GM12878 (cell line): ENCODE measurements around the gene DNMT3A. TPM values are rescaled to one million over a fixed set of nuclear protein-coding genes. Genes with fewer than 3 reads are reported as not detected.

ENCODE experiments used
- ATAC-seq: fragments of 200-7000 bp; cut with Tn5 transposase; 3 replicates; pipeline ENCODE4 v1.9.1; 2020; ENCODE audit warnings: mild to moderate bottlenecking, moderate library complexity
- BruUV-seq: library from RNA; stranded (reverse); fragments of 400-500 nt; replicated peaks from 2 replicates; lab custom pipeline; 2021; lab: Mats Ljungman, UMichigan
- CTCF ChIA-PET: fragments of 300-600 bp; sonication (Branson Sonifier 250); formaldehyde crosslinking; extraction: SDS; loops from one replicate; lab custom pipeline; 2021; ENCODE audit warnings: inconsistent platforms; lab: Yijun Ruan, JAX
- POLR2A ChIA-PET: fragments of 350-600 bp; formaldehyde crosslinking; extraction: SDS; loops from one replicate; lab custom pipeline; 2021; ENCODE audit warnings: inconsistent platforms; lab: Charles Lee
- RAD21 ChIA-PET: fragments of 300-600 bp; sonication (Branson Sonifier 250); formaldehyde crosslinking; loops from one replicate; lab custom pipeline; 2023; ENCODE audit warnings: antibody characterized with exemption; ENCODE audit not compliant: unreplicated experiment; lab: Charles Lee
- SMC1A ChIA-PET: fragments of 300-600 bp; sonication (Branson Sonifier 250); formaldehyde crosslinking; loops from one replicate; lab custom pipeline; 2023; ENCODE audit not compliant: unreplicated experiment, uncharacterized antibody; lab: Charles Lee
- DNase-seq: peaks from one replicate; pipeline ENCODE4 v3.0.0-alpha.2; 2011; ENCODE audit warnings: low read depth, low spot score
- FAIRE-seq: peaks from 3 replicates; lab custom pipeline; 2011; peaks lifted over from hg19 to GRCh38; lab: Jason Lieb, UNC
- H2AFZ ChIP-seq: 2 replicates; pipeline ENCODE4 v1.6.0; 2011; ENCODE audit warnings: low read depth, low read length, control low read depth; ENCODE audit not compliant: control insufficient read depth
- H3K27ac ChIP-seq: 2 replicates; pipeline ENCODE4 v1.5.1; 2011; ENCODE audit warnings: control low read depth; ENCODE audit not compliant: control insufficient read depth, insufficient read depth
- H3K27me3 ChIP-seq, 2 experiments: replicated peaks in 1 of 2; 2 replicates each; pipeline versions ENCODE4 v1.6.0 to v1.6.1; 2011; ENCODE audit warnings: low read length in 1 of 2; ENCODE audit not compliant: control insufficient read depth in 2 of 2, insufficient read depth in 2 of 2
- H3K36me3 ChIP-seq, 2 experiments: 2 replicates each; pipeline ENCODE4 v1.5.1; 2011; ENCODE audit warnings: low read length in 1 of 2; ENCODE audit not compliant: control insufficient read depth in 2 of 2, insufficient read depth in 2 of 2
- H3K4me1 ChIP-seq: 2 replicates; pipeline ENCODE4 v1.6.1; 2011; ENCODE audit warnings: mild to moderate bottlenecking, low read length, moderate library complexity, mixed read lengths; ENCODE audit not compliant: control insufficient read depth, insufficient read depth
- H3K4me2 ChIP-seq: 2 replicates; pipeline ENCODE4 v1.6.0; 2011; ENCODE audit warnings: control low read depth; ENCODE audit not compliant: control insufficient read depth, insufficient read depth
- H3K4me3 ChIP-seq: fragments of 200-600 bp; sonication (generic); 2 replicates; pipeline ENCODE4 v1.5.1; 2016
- H3K79me2 ChIP-seq: 2 replicates; pipeline ENCODE4 v1.6.0; 2011; ENCODE audit warnings: low read length; ENCODE audit not compliant: control insufficient read depth, insufficient read depth
- H3K9ac ChIP-seq: 2 replicates; pipeline ENCODE4 v1.8.0; 2011; ENCODE audit warnings: low read length, control low read depth, mixed read lengths; ENCODE audit not compliant: control insufficient read depth, insufficient read depth
- H3K9me3 ChIP-seq: replicated peaks from 3 replicates; pipeline ENCODE4 v1.5.1; 2011; ENCODE audit warnings: mild to moderate bottlenecking, low read length; ENCODE audit not compliant: control insufficient read depth, insufficient read depth
- H4K20me1 ChIP-seq: 2 replicates; pipeline ENCODE4 v1.6.0; 2011; ENCODE audit not compliant: control insufficient read depth, insufficient read depth
- CEBPB ChIP-seq, 2 experiments: fragments of 150-350 bp in 1 of 2; IDR thresholded peaks; 2 replicates each; pipeline ENCODE4 v1.6.1; 2012 to 2014; ENCODE audit warnings: low read depth in 2 of 2, low read length in 2 of 2, borderline replicate concordance in 1 of 2, inconsistent platforms in 1 of 2
- E2F4 ChIP-seq: IDR thresholded peaks from 2 replicates; pipeline ENCODE4 v1.6.1; 2012; ENCODE audit warnings: low read depth, low read length, improper control_type of control experiment
- EGR1 ChIP-seq, 2 experiments: IDR thresholded peaks; 1 replicate in 1 of 2; 2 replicates in 1 of 2; pipeline ENCODE4 v1.6.1; 2011 to 2012; ENCODE audit warnings: low read depth in 2 of 2, low read length in 2 of 2, borderline replicate concordance in 1 of 2, mild to moderate bottlenecking in 1 of 2, moderate library complexity in 1 of 2
- GATAD2B ChIP-seq: fragments of 450-650 bp; conservative IDR thresholded peaks from 2 replicates; pipeline ENCODE4 v1.6.1; 2017; ENCODE audit warnings: low read depth, mild to moderate bottlenecking, moderate library complexity
- HDGF ChIP-seq: fragments of 450-650 bp; IDR thresholded peaks from 2 replicates; pipeline ENCODE4 v1.6.1; 2016; ENCODE audit warnings: antibody characterized with exemption
- IKZF1 ChIP-seq: fragments of 450-650 bp; conservative IDR thresholded peaks from 2 replicates; pipeline ENCODE4 v1.6.1; 2017; ENCODE audit warnings: antibody characterized with exemption, mild to moderate bottlenecking
- IRF3 ChIP-seq: fragments of 450-650 bp; IDR thresholded peaks from 2 replicates; pipeline ENCODE4 v1.6.1; 2014; ENCODE audit warnings: mild to moderate bottlenecking
- IRF5 ChIP-seq: fragments of 450-650 bp; IDR thresholded peaks from 2 replicates; pipeline ENCODE4 v1.6.1; 2017; ENCODE audit warnings: borderline replicate concordance
- MEF2A ChIP-seq: IDR thresholded peaks from 2 replicates; pipeline ENCODE4 v1.6.1; 2011; ENCODE audit warnings: low read depth, mild to moderate bottlenecking, low read length, moderate library complexity; ENCODE audit not compliant: insufficient read depth
- MEF2B ChIP-seq: fragments of 450-650 bp; IDR thresholded peaks from 2 replicates; pipeline ENCODE4 v1.6.1; 2018; ENCODE audit warnings: mild to moderate bottlenecking, moderate library complexity; ENCODE audit not compliant: partially characterized antibody, poor library complexity, severe bottlenecking
- MYB ChIP-seq: fragments of 150-350 bp; IDR thresholded peaks from 2 replicates; pipeline ENCODE4 v1.6.1; 2014; ENCODE audit warnings: mild to moderate bottlenecking, low read depth, low read length, borderline replicate concordance
- MYC ChIP-seq: IDR thresholded peaks from 2 replicates; pipeline ENCODE4 v1.6.1; 2011; ENCODE audit warnings: mild to moderate bottlenecking, low read length, moderate library complexity, inconsistent platforms; ENCODE audit not compliant: insufficient read depth, insufficient replicate concordance, insufficient read length, severe bottlenecking
- NFYA ChIP-seq: IDR thresholded peaks from 2 replicates; pipeline ENCODE4 v1.6.1; 2011; ENCODE audit warnings: low read depth, mild to moderate bottlenecking, low read length, improper control_type of control experiment, borderline replicate concordance
- POLR2A ChIP-seq: IDR thresholded peaks from 2 replicates; pipeline ENCODE4 v1.6.1; 2011; ENCODE audit warnings: low read depth, mild to moderate bottlenecking, low read length
- POLR2AphosphoS2 ChIP-seq: IDR thresholded peaks from 2 replicates; pipeline ENCODE4 v1.6.1; 2011; ENCODE audit warnings: low read depth, mild to moderate bottlenecking, low read length, improper control_type of control experiment, moderate library complexity
- SMC3 ChIP-seq: IDR thresholded peaks from 2 replicates; pipeline ENCODE4 v1.6.1; 2011; ENCODE audit warnings: low read length, improper control_type of control experiment, borderline replicate concordance
- TAF1 ChIP-seq: IDR thresholded peaks from 2 replicates; pipeline ENCODE4 v1.6.1; 2011; ENCODE audit warnings: mild to moderate bottlenecking, low read depth, low read length, borderline replicate concordance
- TCF3 ChIP-seq: IDR thresholded peaks from 2 replicates; pipeline ENCODE4 v1.6.1; 2012; ENCODE audit warnings: low read depth, mild to moderate bottlenecking, low read length, borderline replicate concordance; ENCODE audit not compliant: insufficient read depth
- YBX1 ChIP-seq: fragments of 450-650 bp; IDR thresholded peaks from 2 replicates; pipeline ENCODE4 v1.6.1; 2016; ENCODE audit warnings: antibody characterized with exemption
- ZNF207 ChIP-seq: fragments of 450-650 bp; IDR thresholded peaks from 2 replicates; pipeline ENCODE4 v1.6.1; 2014; ENCODE audit warnings: antibody characterized with exemption, mild to moderate bottlenecking, borderline replicate concordance
- WGBS: methylation state at CpG from one replicate; pipeline ENCODE4 v1.1.6; 2016; ENCODE audit warnings: low lambda C conversion rate; ENCODE audit not compliant: insufficient replicate concordance, insufficient coverage; ENCODE audit errors: missing lambda C conversion rate; 5-methylcytosine and 5-hydroxymethylcytosine counted together
- in situ Hi-C: fragments of 300-500 bp; cut with MboI; formaldehyde crosslinking; loops from 9 replicates; pipeline ENCODE4 v1.14.3; 2018; ENCODE audit warnings: mixed read lengths
- intact Hi-C: fragments of 100-400 bp; cut with micrococcal nuclease; formaldehyde crosslinking; loops from one replicate; pipeline ENCODE4 v1.14.2; 2022; ENCODE audit not compliant: unreplicated experiment
- polyA plus RNA-seq, 11 experiments: library from polyadenylated mRNA; depleted of rRNA in 4 of 11; unstranded in 6 of 11; stranded (reverse) in 5 of 11; fragments of >200 nt; fragmentation: Nextera tagmentation in 4 of 11; fragmentation: Illumina TruSeq in 1 of 11; extraction: Ambion mirVana in 4 of 11; extraction: Trizol in 1 of 11; gene quantifications; 1 replicate in 1 of 11; 2 replicates in 10 of 11; pipeline versions ENCODE4 v1.2.1 to v1.2.3, GENCODE V29; 2011 to 2016; ENCODE audit warnings: inconsistent platforms in 2 of 11, missing spikeins in 2 of 11, low read depth in 1 of 11
- total RNA-seq, 4 experiments: library from RNA; depleted of rRNA in 3 of 4; stranded (reverse); fragments of >200 nt in 3 of 4; fragmentation: Illumina TruSeq in 1 of 4; extraction: Trizol in 1 of 4; gene quantifications; 2 replicates each; pipeline versions ENCODE4 v1.2.1 to v1.2.3, GENCODE V29; 2013 to 2021

The DNMT3A gene
- total and polyA plus RNA-seq, 10 of the 15 experiments (the other 5 are each of a cell fraction or from before 2014, with no cell fraction given) = 7.4 to 51.6 (median 17.4) TPM

GRCh38 chr2:25378731-25379490, 37.2 kb upstream of the DNMT3A start:
- no peaks in the 10 kb centered on the region for H3K27me3 ChIP-seq
- no peaks in the 10 kb centered on the region for H3K36me3 ChIP-seq
- H3K4me1 ChIP-seq = peaks cover 39% of the 10 kb centered on the region
- H3K4me3 ChIP-seq = no peak overlapping the region
- no peaks in the 10 kb centered on the region for H4K20me1 ChIP-seq
- ChIA-PET RAD21 (interaction anchor here (0.7 to 6.8 kb wide), 4 partner anchors 23 to 153 kb away, joined by 3 to 78 read pairs (median 7); no protein-coding TSS in a partner anchor), SMC1A (interaction anchor here (0.9 to 13.4 kb wide), 3 partner anchors 24 to 40 kb away, joined by 5 to 92 read pairs (median 83); no protein-coding TSS in a partner anchor), POLR2A (interaction anchor here (0.5 to 8.6 kb wide), 8 partner anchors 16 to 102 kb away, joined by 3 to 73 read pairs (median 3); no protein-coding TSS in a partner anchor), CTCF (interaction anchor here (1.0 to 8.5 kb wide), 4 partner anchors 14 to 188 kb away, joined by 3 to 126 read pairs (median 4); no protein-coding TSS in a partner anchor)
- no peak overlapping the region for H2AFZ ChIP-seq
- no peak overlapping the region for H3K9ac ChIP-seq
- no peak overlapping the region for H3K27ac ChIP-seq
- ATAC-seq (no peak), FAIRE-seq (no peak), DNase-seq (no peak)
- in situ Hi-C loops (no loop called here), intact Hi-C loops (no loop called here)
- no peaks in the 10 kb centered on the region; the same call in 2 of the 3 replicates for H3K9me3 ChIP-seq
- no peaks in the 10 kb centered on the region for H3K79me2 ChIP-seq
- 77% methylated on average over 10 of the region's 10 CpGs for WGBS
- no TSS peak for BruUV-seq
- H3K4me2 ChIP-seq = peak overlapping the region; percentile 18; the same call in 1 of the 2 replicates
- TF ChIP-seq ZNF207 (no peak), NFYA (no peak), GATAD2B (no peak), IKZF1 (peak; percentile 34; the same call in 1 of the 2 replicates), EGR1 (IDR thresholded peaks at IDR 0.05; ENCODE audit: borderline replicate concordance in 1 of 2, low read depth in 2 of 2, low read length in 2 of 2) (no peak), SMC3 (no peak), MYC (no peak), IRF5 (no peak), HDGF (no peak), MEF2A (no peak), YBX1 (no peak), TCF3 (no peak), MEF2B (peak; percentile 16), E2F4 (no peak), IRF3 (no peak), MYB (no peak), POLR2AphosphoS2 (no peak), TAF1 (no peak), POLR2A (no peak), CEBPB (IDR thresholded peaks at IDR 0.05; ENCODE audit: borderline replicate concordance in 1 of 2, low read depth in 2 of 2, low read length in 2 of 2) (no peak)
